COLO829 (cell line): ENCODE data around the gene CDK5.
"Not testable (repeated sequence)": the region's sequence is repeated elsewhere in the genome, so short reads cannot be mapped to it uniquely, and the experiment has no call there.

Experiments
- DNase-seq: peaks from one replicate; pipeline ENCODE4 v3.0.0; 2012; ENCODE audit warnings: low spot score

CDK5 gene

DNA sequence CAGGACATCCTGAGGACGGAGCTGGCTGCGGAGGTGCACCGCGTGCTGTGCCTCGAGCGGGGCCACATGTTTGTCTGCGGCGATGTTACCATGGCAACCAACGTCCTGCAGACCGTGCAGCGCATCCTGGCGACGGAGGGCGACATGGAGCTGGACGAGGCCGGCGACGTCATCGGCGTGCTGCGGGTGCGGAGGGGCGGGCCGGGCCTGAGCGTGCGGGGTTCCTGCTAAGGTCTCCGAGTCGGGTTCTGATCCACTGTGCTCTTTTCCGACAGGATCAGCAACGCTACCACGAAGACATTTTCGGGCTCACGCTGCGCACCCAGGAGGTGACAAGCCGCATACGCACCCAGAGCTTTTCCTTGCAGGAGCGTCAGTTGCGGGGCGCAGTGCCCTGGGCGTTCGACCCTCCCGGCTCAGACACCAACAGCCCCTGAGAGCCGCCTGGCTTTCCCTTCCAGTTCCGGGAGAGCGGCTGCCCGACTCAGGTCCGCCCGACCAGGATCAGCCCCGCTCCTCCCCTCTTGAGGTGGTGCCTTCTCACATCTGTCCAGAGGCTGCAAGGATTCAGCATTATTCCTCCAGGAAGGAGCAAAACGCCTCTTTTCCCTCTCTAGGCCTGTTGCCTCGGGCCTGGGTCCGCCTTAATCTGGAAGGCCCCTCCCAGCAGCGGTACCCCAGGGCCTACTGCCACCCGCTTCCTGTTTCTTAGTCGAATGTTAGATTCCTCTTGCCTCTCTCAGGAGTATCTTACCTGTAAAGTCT is 43.8 kb downstream of the CDK5 start:
- no peak for DNase-seq

GRCh38 chr7:151013356-151013732 is 44.4 kb downstream of the CDK5 start:
- DNase-seq, result no peak

DNA sequence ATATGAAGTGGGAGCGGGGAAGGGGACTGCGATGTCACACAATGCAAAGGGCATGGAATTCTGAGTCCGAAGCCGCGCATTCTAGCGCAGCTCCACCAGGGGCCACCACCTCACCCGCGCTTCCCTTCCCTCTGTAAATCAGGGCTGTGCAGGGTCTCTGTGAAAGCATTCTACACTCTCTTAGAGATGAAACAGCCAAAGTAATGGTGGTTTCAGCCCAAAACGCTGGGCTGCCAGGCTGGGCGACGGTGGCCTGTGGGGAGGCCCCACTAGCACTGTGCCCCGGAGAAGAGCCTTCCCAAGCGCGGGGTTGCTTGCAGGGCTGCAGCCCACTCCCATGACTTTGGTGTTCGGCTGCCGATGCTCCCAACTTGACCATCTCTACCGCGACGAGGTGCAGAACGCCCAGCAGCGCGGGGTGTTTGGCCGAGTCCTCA is 44.8 kb downstream of the CDK5 start:
- peak; percentile 56 for DNase-seq

DNA sequence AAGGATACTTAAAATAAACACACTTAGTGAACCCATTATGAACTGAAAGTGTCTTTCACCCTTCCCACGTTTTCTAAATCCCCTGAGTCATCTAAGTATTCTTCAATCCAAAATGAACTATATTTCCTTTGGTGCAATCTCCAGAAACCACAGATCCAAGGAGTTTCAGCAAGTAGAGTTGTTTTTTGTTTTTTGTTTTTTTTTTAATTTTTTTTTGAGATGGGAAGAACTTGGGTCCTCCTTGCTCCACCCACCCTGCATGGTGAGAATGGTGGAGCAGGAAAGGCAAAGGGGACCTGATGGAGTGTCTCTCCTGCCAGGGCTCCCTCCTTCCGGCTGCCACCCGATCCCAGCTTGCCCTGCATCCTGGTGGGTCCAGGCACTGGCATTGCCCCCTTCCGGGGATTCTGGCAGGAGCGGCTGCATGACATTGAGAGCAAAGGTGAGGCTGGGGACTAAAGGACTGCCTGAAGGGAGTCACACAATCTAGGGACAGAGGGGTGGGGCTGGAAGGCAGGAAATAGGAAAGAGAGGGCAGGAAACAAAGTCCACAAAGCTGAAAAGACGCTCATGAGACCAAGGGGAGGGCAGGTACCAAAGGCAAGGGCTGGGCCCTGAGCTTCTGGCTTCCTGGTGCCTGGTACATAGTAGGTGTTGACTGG is 45.5 kb downstream of the CDK5 start:
- DNase-seq, result no peak

DNA sequence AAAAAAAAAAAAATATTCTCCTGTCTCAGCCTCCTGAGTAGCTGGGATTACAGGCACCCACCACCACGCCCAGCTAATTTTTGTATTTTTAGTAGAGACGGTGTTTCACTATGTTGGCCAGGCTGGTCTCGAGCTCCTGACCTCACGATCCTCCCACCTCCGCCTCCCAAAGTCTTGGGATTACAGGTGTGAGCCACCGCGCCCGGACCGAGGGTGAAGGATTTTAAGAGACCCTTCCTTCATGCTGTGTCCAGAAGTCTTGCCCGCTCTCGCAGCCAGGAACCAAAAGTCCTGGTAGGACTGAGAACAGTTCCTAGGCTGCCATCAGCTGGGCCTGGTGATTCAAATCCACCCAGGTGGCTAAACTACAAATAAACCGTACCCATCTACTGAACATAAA is 46.1 kb downstream of the CDK5 start:
- not testable (repeated sequence) for DNase-seq

DNA sequence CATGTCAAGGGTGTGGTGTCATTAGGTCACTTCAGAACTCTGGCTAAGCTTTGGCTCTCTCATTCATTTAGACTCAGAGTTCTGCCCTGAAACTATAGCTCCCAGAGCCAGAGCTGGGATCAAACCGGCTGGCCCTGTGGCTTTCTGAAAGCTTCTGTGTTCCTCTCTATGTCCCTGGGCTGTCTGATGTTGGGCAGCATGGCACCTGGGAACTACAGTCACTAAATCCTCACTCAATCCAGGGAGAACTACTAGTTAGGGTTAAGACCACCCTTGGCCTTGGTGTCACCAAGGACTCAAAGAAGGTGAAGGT is 46.6 kb downstream of the CDK5 start:
- no peak for DNase-seq

DNA sequence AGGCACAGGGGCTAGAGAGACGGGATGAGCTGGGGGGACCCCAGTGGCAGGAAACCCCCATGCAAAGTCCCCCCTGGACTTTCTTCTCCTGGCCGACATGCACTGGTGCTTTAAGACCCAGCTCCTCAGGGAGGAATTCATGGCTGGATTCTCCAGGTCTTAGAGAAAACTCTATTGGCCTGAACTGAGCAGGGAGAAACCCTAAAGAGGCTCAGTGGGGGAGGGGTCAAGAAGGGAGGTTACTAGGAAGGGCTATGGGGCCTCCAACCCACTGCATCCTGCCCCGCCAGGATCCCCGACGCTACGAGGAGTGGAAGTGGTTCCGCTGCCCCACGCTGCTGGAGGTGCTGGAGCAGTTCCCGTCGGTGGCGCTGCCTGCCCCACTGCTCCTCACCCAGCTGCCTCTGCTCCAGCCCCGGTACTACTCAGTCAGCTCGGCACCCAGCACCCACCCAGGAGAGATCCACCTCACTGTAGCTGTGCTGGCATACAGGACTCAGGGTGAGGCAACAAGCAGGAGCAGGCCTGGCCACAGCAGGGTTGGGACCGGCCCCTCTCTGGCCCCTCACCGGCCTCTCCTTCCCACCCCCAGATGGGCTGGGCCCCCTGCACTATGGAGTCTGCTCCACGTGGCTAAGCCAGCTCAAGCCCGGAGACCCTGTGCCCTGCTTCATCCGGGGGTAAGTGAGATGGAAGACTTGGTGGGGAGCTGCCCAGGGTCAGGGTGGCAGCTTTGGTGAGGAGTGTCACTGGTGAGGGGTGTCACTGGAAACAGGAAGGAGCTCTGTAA is 47.2 kb downstream of the CDK5 start:
- DNase-seq, result no peak

- no peak for DNase-seq
Observed at GRCh38 chr7:151010037-151010306, 47.7 kb downstream of the CDK5 start.

DNA sequence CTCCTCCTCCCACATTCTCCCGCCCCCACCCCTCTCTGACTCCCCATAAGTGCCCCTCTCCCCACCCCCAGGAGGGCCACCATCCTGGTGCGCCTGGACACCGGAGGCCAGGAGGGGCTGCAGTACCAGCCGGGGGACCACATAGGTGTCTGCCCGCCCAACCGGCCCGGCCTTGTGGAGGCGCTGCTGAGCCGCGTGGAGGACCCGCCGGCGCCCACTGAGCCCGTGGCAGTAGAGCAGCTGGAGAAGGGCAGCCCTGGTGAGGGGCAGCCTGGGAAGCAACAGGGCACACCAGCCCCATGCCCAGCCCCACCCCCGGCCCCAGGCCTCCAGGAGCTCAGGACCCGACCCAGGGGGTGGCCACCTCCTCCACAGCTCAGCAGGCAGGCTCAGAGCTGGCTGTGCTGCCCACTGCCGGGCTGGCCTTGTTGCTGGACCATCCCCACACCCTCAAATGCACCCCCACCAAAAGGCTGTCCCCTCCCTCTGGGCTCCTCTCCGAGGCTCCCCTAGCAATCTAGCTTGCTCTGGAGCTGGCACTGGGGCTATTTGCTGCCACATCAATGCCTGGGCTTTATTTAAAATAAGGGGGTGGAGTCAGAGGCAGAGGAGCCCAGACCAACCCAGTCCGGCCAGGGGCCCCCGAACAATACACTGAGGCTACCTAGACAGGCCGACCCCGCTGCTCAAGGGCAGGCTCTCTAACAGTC is 48.2 kb downstream of the CDK5 start:
- DNase-seq, result no peak

DNA sequence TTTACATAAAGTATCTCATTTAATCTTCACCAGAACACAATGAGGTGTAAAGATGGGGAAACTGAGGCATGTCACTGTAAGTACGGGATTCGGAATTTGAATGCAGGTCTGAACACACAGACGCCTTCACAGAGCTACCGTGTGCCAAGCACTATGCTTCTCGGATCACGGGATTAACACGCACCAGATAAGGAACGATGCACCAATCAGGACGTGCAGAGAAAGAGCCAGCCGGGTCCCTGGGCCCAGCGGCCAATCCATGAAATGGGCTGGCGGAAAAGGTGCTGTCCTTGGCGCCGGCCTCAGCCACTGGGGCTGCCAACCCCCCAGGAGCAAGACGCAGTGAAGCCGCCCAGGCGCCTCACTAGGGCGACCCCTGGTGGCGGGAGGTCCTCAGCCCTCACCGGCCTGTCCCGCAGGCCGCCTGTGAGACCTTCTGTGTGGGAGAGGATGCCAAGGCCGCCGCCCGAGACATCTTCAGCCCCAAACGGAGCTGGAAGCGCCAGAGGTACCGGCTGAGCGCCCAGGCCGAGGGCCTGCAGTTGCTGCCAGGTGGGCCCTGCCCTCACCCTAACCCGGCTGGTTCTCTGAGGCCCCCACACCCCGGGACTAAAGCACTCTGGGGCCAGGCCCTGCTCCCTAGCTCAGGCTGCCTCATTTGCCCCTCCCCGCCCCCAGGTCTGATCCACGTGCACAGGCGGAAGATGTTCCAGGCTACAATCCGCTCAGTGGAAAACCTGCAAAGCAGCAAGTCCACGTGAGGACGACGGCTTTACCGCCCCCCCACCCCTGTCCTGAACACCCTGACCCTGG is 49.0 kb downstream of the CDK5 start:
- DNase-seq, result peak; percentile 62

GRCh38 chr7:151008143-151008510 is 49.6 kb downstream of the CDK5 start:
- no peak for DNase-seq

GRCh38 chr7:151007469-151007898 is 50.2 kb downstream of the CDK5 start:
- DNase-seq, result no peak

GRCh38 chr7:151006590-151007300 is 51.0 kb downstream of the CDK5 start:
- no peak for DNase-seq

GRCh38 chr7:151005566-151005965 is 52.1 kb downstream of the CDK5 start:
- DNase-seq, result no peak
